Neural crest cell (in vitro differentiated cells): Measurements from ENCODE around the gene PRKCZ. TPM values are rescaled to one million over a fixed set of nuclear protein-coding genes. Genes with fewer than 3 reads are reported as not detected.

ENCODE experiments used
- DNase-seq: peaks from one replicate; pipeline ENCODE4 v3.0.0; 2021; ENCODE audit warnings: low read depth, mixed read lengths, low spot score
- H3K27ac Mint-ChIP-seq: one replicate; pipeline ENCODE4 v1.8.0; 2021; ENCODE audit warnings: mild to moderate bottlenecking, mixed read lengths; ENCODE audit not compliant: unreplicated experiment
- H3K27me3 Mint-ChIP-seq: 2 replicates; pipeline ENCODE4 v1.8.0; 2021; ENCODE audit warnings: low read depth, mild to moderate bottlenecking, mixed read lengths
- H3K36me3 Mint-ChIP-seq: 2 replicates; pipeline ENCODE4 v1.8.0; 2021; ENCODE audit warnings: low read depth, mild to moderate bottlenecking, mixed read lengths
- H3K4me1 Mint-ChIP-seq: 2 replicates; pipeline ENCODE4 v1.8.0; 2021; ENCODE audit warnings: mixed read lengths
- H3K4me3 Mint-ChIP-seq: one replicate; pipeline ENCODE4 v1.8.0; 2021; ENCODE audit warnings: mild to moderate bottlenecking, mixed read lengths
- H3K9me3 Mint-ChIP-seq: 2 replicates; pipeline ENCODE4 v1.8.0; 2021; ENCODE audit warnings: mixed read lengths
- CTCF ChIP-seq: fragments of 200-600 bp; sonication (generic); conservative IDR thresholded peaks from 2 replicates; pipeline ENCODE4 v1.5.0; 2021; ENCODE audit warnings: antibody characterized with exemption, mild to moderate bottlenecking
- total RNA-seq: library from RNA; stranded (reverse); gene quantifications from 2 replicates; pipeline ENCODE4 v1.2.1, GENCODE V29; 2021

The PRKCZ gene
- total RNA-seq, 1 donor from 2014 or later, result 8.6 TPM

DNA sequence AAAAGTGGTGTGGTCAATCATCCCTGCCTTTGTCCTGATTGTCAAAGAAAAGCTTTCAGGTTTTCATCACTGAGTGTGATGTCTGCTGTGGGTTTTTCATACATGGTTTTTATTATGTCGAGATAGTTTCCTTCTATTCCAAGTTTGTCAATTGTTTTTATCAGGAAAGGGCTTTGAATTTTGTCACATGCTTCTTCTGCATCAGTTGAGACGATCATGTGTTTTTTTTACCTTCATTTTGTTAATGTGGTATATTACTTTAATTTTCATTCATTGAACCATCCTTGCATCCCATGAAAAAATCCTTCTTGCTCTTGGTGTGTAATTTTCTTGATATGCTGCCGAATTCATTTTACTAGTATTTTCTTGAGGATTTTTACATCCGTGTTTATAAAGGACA is 15.5 kb downstream of the PRKCZ start:
- no peak for TF ChIP-seq CTCF
- Mint-ChIP-seq H3K4me1 (no peaks in the 10 kb centered on the region), H3K27ac (no peak overlapping the region), H3K4me3 (no peak overlapping the region), H3K27me3 (no peaks in the 10 kb centered on the region), H3K9me3 (peaks cover 2% of the 10 kb centered on the region), H3K36me3 (peaks cover 5% of the 10 kb centered on the region)
- DNase-seq, result no peak

GRCh38 chr1:2067393-2067792 is 17.2 kb downstream of the PRKCZ start:
- H3K27me3 Mint-ChIP-seq, result no peaks in the 10 kb centered on the region
- DNase-seq, result no peak
- peaks cover 2% of the 10 kb centered on the region for H3K9me3 Mint-ChIP-seq
- no peaks in the 10 kb centered on the region for H3K4me1 Mint-ChIP-seq
- H3K27ac Mint-ChIP-seq, result no peak overlapping the region
- peaks cover 5% of the 10 kb centered on the region for H3K36me3 Mint-ChIP-seq
- no peak overlapping the region for H3K4me3 Mint-ChIP-seq
- no peak for TF ChIP-seq CTCF

- Mint-ChIP-seq H3K27ac (peak overlapping the region; percentile 57), H3K9me3 (peaks cover 2% of the 10 kb centered on the region), H3K27me3 (no peaks in the 10 kb centered on the region), H3K36me3 (peaks cover 5% of the 10 kb centered on the region), H3K4me1 (no peaks in the 10 kb centered on the region), H3K4me3 (no peak overlapping the region)
- TF ChIP-seq CTCF, result no peak
- no peak for DNase-seq
These were observed 17.8 kb downstream of the PRKCZ start for GRCh38 chr1:2067981-2068380.

DNA sequence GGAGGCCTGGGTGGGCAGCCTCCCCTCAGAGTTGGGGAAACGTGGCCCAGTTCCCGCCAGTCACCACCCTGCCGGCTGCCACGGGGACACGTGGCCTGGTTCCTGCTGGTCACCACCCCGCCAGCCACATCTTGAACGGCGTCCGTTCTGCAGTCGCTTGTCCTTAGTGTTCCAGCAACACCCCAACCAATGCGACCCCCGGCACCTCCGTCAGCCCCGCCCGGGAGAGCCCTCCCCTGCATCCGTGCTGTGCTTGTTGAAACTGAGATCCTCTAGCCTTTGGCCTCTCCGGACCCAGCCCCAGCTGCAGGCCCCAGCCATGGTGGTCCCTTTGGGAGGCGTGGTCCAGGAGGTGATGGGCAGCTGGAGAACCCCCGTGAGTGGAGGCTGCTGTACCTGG is 18.7 kb downstream of the PRKCZ start:
- no peak overlapping the region for H3K4me3 Mint-ChIP-seq
- TF ChIP-seq CTCF, result no peak
- H3K4me1 Mint-ChIP-seq, result peaks cover 7% of the 10 kb centered on the region
- no peak overlapping the region for H3K27ac Mint-ChIP-seq
- peaks cover 2% of the 10 kb centered on the region for H3K9me3 Mint-ChIP-seq
- H3K36me3 Mint-ChIP-seq, result peaks cover 5% of the 10 kb centered on the region
- H3K27me3 Mint-ChIP-seq, result no peaks in the 10 kb centered on the region
- DNase-seq, result no peak

- no peak for DNase-seq
- Mint-ChIP-seq H3K4me1 (peaks cover 15% of the 10 kb centered on the region), H3K27ac (no peak overlapping the region), H3K36me3 (peaks cover 5% of the 10 kb centered on the region), H3K9me3 (peaks cover under 1% of the 10 kb centered on the region), H3K27me3 (no peaks in the 10 kb centered on the region), H3K4me3 (no peak overlapping the region)
- TF ChIP-seq CTCF, result no peak
These were observed 19.8 kb downstream of the PRKCZ start for GRCh38 chr1:2070016-2070415.
